Uterus (tissue), 2 donors: Measurements from ENCODE around the gene NES.

Source experiments
- POLR2A ChIP-seq, 2 donors: fragments of 450-650 bp; IDR thresholded peaks; one replicate each; pipeline ENCODE4 v1.6.1; 2016; ENCODE audit warnings: antibody characterized with exemption in 2 of 2, mild to moderate bottlenecking in 1 of 2, moderate library complexity in 1 of 2
- TF ChIP-seq, protein P1 (sequence below), 4 experiments: fragments of 200-600 bp in 2 of 4; fragments of 450-650 bp in 2 of 4; sonication (generic) in 2 of 4; IDR thresholded peaks; one replicate each; pipeline ENCODE4 v1.5.1; 2016 to 2019; ENCODE audit warnings: antibody characterized with exemption in 4 of 4, mild to moderate bottlenecking in 2 of 4, moderate library complexity in 1 of 4

DNA sequence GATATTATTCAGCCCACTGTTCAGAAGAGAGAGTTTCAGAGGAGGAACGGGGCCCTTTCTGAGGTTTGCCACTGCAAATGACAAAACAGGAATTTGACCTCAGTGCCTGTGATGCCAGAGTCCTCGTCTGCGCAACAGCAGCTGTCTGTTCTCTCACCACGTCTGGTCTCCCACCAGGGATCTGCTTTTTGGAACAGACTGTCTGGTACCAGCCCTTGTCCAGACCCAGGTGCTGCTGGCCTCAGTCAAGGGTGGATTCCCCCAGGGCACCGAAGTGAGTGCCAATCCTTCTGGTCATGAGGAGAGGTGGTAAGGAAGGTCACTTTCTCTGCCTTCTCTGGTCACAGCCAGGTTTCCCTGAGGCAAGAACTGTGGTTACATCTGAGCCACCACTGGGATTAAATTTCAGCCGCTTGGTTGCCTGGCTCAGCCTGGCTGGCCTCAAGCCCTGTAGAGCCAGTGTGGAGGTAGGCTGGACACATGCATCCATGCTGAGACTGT, 37.6 kb downstream of the NES start:
- no peak for TF ChIP-seq POLR2A (IDR thresholded peaks at IDR 0.05)
- TF ChIP-seq, protein P1, sequence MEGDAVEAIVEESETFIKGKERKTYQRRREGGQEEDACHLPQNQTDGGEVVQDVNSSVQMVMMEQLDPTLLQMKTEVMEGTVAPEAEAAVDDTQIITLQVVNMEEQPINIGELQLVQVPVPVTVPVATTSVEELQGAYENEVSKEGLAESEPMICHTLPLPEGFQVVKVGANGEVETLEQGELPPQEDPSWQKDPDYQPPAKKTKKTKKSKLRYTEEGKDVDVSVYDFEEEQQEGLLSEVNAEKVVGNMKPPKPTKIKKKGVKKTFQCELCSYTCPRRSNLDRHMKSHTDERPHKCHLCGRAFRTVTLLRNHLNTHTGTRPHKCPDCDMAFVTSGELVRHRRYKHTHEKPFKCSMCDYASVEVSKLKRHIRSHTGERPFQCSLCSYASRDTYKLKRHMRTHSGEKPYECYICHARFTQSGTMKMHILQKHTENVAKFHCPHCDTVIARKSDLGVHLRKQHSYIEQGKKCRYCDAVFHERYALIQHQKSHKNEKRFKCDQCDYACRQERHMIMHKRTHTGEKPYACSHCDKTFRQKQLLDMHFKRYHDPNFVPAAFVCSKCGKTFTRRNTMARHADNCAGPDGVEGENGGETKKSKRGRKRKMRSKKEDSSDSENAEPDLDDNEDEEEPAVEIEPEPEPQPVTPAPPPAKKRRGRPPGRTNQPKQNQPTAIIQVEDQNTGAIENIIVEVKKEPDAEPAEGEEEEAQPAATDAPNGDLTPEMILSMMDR (IDR thresholded peaks at IDR 0.05) = no peak
